ENCODE measurements around the gene OIP5.
"Not testable (repeated sequence)": the region's sequence is repeated elsewhere in the genome, so short reads cannot be mapped to it uniquely, and the experiment has no call there.

The OIP5 gene

GRCh38 chr15:41332194-41333025, at the start of gene OIP5, which contains the start of gene NUSAP1:
Gene OIP5, minus strand, starts transcription at chr15:41332591. Its CDS starts 30 bp downstream, at chr15:41332561.
Gene NUSAP1, plus strand, starts transcription at chr15:41332881. Its CDS starts 77 bp downstream, at chr15:41332958.
- peak; percentile 97 for DNase-seq

- no peak for DNase-seq
These were observed 45.6 kb upstream of the OIP5 start for GRCh38 chr15:41377978-41378377.

GRCh38 chr15:41367418-41367817, 35.0 kb upstream of the OIP5 start:
- DNase-seq, result no peak

- no peak for DNase-seq
These were observed 22.0 kb upstream of the OIP5 start for GRCh38 chr15:41354371-41354770.

- DNase-seq, result no peak
These were observed 17.8 kb upstream of the OIP5 start for GRCh38 chr15:41350057-41350717.

- DNase-seq, result no peak
These were observed 14.8 kb upstream of the OIP5 start for GRCh38 chr15:41347236-41347635.

GRCh38 chr15:41341519-41341918, 9.1 kb upstream of the OIP5 start:
- DNase-seq, result no peak

- no peak for DNase-seq
These were observed 7.9 kb upstream of the OIP5 start for GRCh38 chr15:41340189-41340695.

GRCh38 chr15:41337631-41338522, 5.5 kb upstream of the OIP5 start:
- DNase-seq, result no peak

GRCh38 chr15:41337047-41337446, 4.7 kb upstream of the OIP5 start:
- no peak for DNase-seq

GRCh38 chr15:41336549-41336948, 4.2 kb upstream of the OIP5 start:
- no peak for DNase-seq

- DNase-seq, result no peak
These were observed 2.1 kb upstream of the OIP5 start for GRCh38 chr15:41334293-41335120.

- no peak for DNase-seq
These were observed 703 bp upstream of the OIP5 start for GRCh38 chr15:41333026-41333562.

- DNase-seq, result no peak
These were observed 578 bp downstream of the OIP5 start for GRCh38 chr15:41331833-41332193.

GRCh38 chr15:41331281-41331680, 1.1 kb downstream of the OIP5 start:
- DNase-seq, result no peak

GRCh38 chr15:41323611-41324010, 8.8 kb downstream of the OIP5 start:
- no peak for DNase-seq

GRCh38 chr15:41320805-41321330, 11.5 kb downstream of the OIP5 start:
- DNase-seq, result not testable (repeated sequence)

- no peak for DNase-seq
These were observed 23.0 kb downstream of the OIP5 start for GRCh38 chr15:41309226-41309905.

- no peak for DNase-seq
These were observed 24.7 kb downstream of the OIP5 start for GRCh38 chr15:41307679-41308078.

GRCh38 chr15:41304149-41304770, 28.1 kb downstream of the OIP5 start:
- DNase-seq, result no peak
